Effector memory CD4-positive, alpha-beta T cell (primary cell): ENCODE data around the gene DNAJB2.
"Not testable (repeated sequence)": the region's sequence is repeated elsewhere in the genome, so short reads cannot be mapped to it uniquely, and the experiment has no call there.

Experiments
- DNase-seq, 3 donors: peaks; one replicate each; pipeline ENCODE4 v3.0.0-alpha.2; 2020
- H3K27ac ChIP-seq: 2 replicates; pipeline ENCODE4 v1.7.0; 2013; ENCODE audit warnings: mild to moderate bottlenecking, low read length, moderate library complexity; ENCODE audit not compliant: insufficient read depth, poor library complexity, severe bottlenecking
- H3K27me3 ChIP-seq: replicated peaks from 2 replicates; pipeline ENCODE4 v1.7.0; 2013; ENCODE audit warnings: mild to moderate bottlenecking, low read length; ENCODE audit not compliant: insufficient read depth, control insufficient read depth, poor library complexity, severe bottlenecking
- H3K36me3 ChIP-seq: 2 replicates; pipeline ENCODE4 v1.7.0; 2013; ENCODE audit warnings: mild to moderate bottlenecking, low read length, moderate library complexity; ENCODE audit not compliant: control insufficient read depth, insufficient read depth
- H3K4me1 ChIP-seq: 2 replicates; pipeline ENCODE4 v1.7.0; 2013; ENCODE audit warnings: low read length, mild to moderate bottlenecking; ENCODE audit not compliant: control insufficient read depth, insufficient read depth, poor library complexity, severe bottlenecking
- H3K4me3 ChIP-seq: 2 replicates; pipeline ENCODE4 v1.7.0; 2013; ENCODE audit warnings: low read length, low read depth, mild to moderate bottlenecking; ENCODE audit not compliant: insufficient read depth, poor library complexity, severe bottlenecking
- H3K9me3 ChIP-seq: 2 replicates; pipeline ENCODE4 v1.7.0; 2013; ENCODE audit warnings: mild to moderate bottlenecking, low read length, moderate library complexity; ENCODE audit not compliant: control insufficient read depth

The DNAJB2 gene

GRCh38 chr2:219258942-219259341, 20.2 kb upstream of the DNAJB2 start:
- H3K4me1 ChIP-seq, H3K27ac ChIP-seq, DNase-seq, H3K9me3 ChIP-seq, H3K36me3 ChIP-seq, H3K4me3 ChIP-seq, H3K27me3 ChIP-seq: not testable (repeated sequence)

- no peaks in the 10 kb centered on the region for H3K27me3 ChIP-seq
- no peaks in the 10 kb centered on the region for H3K9me3 ChIP-seq
- no peak overlapping the region for H3K4me3 ChIP-seq
- H3K4me1 ChIP-seq, result no peaks in the 10 kb centered on the region
- no peak overlapping the region for H3K27ac ChIP-seq
- H3K36me3 ChIP-seq, result no peaks in the 10 kb centered on the region
- DNase-seq, result no peak
Measured at GRCh38 chr2:219261024-219261855, 17.9 kb upstream of the DNAJB2 start.

GRCh38 chr2:219266232-219266631, 12.9 kb upstream of the DNAJB2 start:
- Histone ChIP-seq H3K4me1 (no peaks in the 10 kb centered on the region), H3K27ac (no peak overlapping the region), H3K36me3 (no peaks in the 10 kb centered on the region), H3K9me3 (no peaks in the 10 kb centered on the region), H3K27me3 (no peaks in the 10 kb centered on the region), H3K4me3 (no peak overlapping the region)
- no peak for DNase-seq

GRCh38 chr2:219266886-219267285, 12.3 kb upstream of the DNAJB2 start:
- no peaks in the 10 kb centered on the region for H3K36me3 ChIP-seq
- no peak overlapping the region for H3K27ac ChIP-seq
- H3K4me1 ChIP-seq, result no peaks in the 10 kb centered on the region
- no peaks in the 10 kb centered on the region for H3K27me3 ChIP-seq
- H3K9me3 ChIP-seq, result no peaks in the 10 kb centered on the region
- DNase-seq, result no peak
- no peak overlapping the region for H3K4me3 ChIP-seq

- no peaks in the 10 kb centered on the region for H3K9me3 ChIP-seq
- H3K27me3 ChIP-seq, result no peaks in the 10 kb centered on the region
- H3K4me1 ChIP-seq, result no peaks in the 10 kb centered on the region
- H3K36me3 ChIP-seq, result no peaks in the 10 kb centered on the region
- H3K27ac ChIP-seq, result no peak overlapping the region
- DNase-seq, result no peak
- no peak overlapping the region for H3K4me3 ChIP-seq
Measured at GRCh38 chr2:219268294-219268693, 10.9 kb upstream of the DNAJB2 start.

GRCh38 chr2:219269362-219270054, 9.7 kb upstream of the DNAJB2 start:
- no peak for DNase-seq
- no peak overlapping the region for H3K27ac ChIP-seq
- no peaks in the 10 kb centered on the region for H3K27me3 ChIP-seq

GRCh38 chr2:219270055-219270372, 9.2 kb upstream of the DNAJB2 start:
- no peak for DNase-seq
- no peaks in the 10 kb centered on the region for H3K27me3 ChIP-seq
- H3K4me1 ChIP-seq, result no peaks in the 10 kb centered on the region
- no peaks in the 10 kb centered on the region for H3K9me3 ChIP-seq
- H3K36me3 ChIP-seq, result no peaks in the 10 kb centered on the region
- no peak overlapping the region for H3K4me3 ChIP-seq
- no peak overlapping the region for H3K27ac ChIP-seq

More at GRCh38 chr2:219269362-219270054, 9.7 kb upstream of the DNAJB2 start:
- Histone ChIP-seq H3K4me1 (no peaks in the 10 kb centered on the region), H3K4me3 (no peak overlapping the region), H3K36me3 (no peaks in the 10 kb centered on the region), H3K9me3 (no peaks in the 10 kb centered on the region)

GRCh38 chr2:219271021-219271420, 8.1 kb upstream of the DNAJB2 start:
- Histone ChIP-seq H3K4me1 (no peaks in the 10 kb centered on the region), H3K9me3 (no peaks in the 10 kb centered on the region), H3K36me3 (no peaks in the 10 kb centered on the region), H3K27me3 (no peaks in the 10 kb centered on the region), H3K4me3 (no peak overlapping the region), H3K27ac (no peak overlapping the region)
- no peak for DNase-seq

GRCh38 chr2:219272356-219272755, 6.8 kb upstream of the DNAJB2 start:
- no peak for DNase-seq

GRCh38 chr2:219272995-219273394, 6.2 kb upstream of the DNAJB2 start:
- H3K4me3 ChIP-seq, result no peak overlapping the region
- peaks cover 6% of the 10 kb centered on the region for H3K4me1 ChIP-seq
- no peaks in the 10 kb centered on the region for H3K36me3 ChIP-seq
- no peak overlapping the region for H3K27ac ChIP-seq
- no peaks in the 10 kb centered on the region for H3K27me3 ChIP-seq
- DNase-seq, result no peak
- no peaks in the 10 kb centered on the region for H3K9me3 ChIP-seq

More at GRCh38 chr2:219272356-219272755, 6.8 kb upstream of the DNAJB2 start:
- Histone ChIP-seq H3K4me3 (no peak overlapping the region), H3K9me3 (no peaks in the 10 kb centered on the region), H3K27ac (no peak overlapping the region), H3K4me1 (no peaks in the 10 kb centered on the region), H3K36me3 (no peaks in the 10 kb centered on the region), H3K27me3 (no peaks in the 10 kb centered on the region)
